ENCODE measurements around the gene RIPOR1. TPM values are rescaled to one million over a fixed set of nuclear protein-coding genes. Genes with fewer than 3 reads are reported as not detected.

The RIPOR1 gene
- total RNA-seq, 2 donors from 2014 or later: 98.0 to 101 TPM

DNA sequence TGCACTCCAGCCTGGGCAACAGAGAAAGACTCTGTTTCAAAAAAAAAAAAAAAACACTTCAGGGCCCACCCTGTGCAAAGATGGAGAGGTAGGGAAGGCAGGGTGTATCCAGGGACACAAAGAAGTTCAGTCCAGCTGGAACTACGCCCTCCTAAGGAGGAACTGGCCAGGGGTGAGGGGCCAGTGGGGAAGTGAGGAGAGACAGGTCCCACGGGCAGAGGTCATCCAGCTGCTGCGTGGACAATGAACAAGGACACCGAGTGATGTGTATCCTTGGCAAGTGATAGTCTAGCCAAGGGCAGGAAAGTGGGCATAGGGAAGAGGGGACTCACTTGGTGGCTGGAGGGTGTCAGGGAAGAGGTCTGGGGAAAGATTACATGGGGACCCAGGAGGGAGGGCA, 9.4 kb upstream of the RIPOR1 start:
- no peak for TF ChIP-seq CTCF (IDR thresholded peaks at IDR 0.05)
- ATAC-seq (ENCODE audit: insufficient number of reproducible peaks, low FRiP score, low read depth): no peak

GRCh38 chr16:67521095-67521804, 7.4 kb upstream of the RIPOR1 start:
- H3K9me3 ChIP-seq: no peaks in the 10 kb centered on the region
- DNase-seq (ENCODE audit: low spot score) (peak; percentile 87), ATAC-seq (ENCODE audit: insufficient number of reproducible peaks, low FRiP score, low read depth) (peak; percentile 87)
- TF ChIP-seq CTCF (IDR thresholded peaks at IDR 0.05): peak; percentile 77
- peaks cover 0 to 4% of the 10 kb centered on the region in 2 donors for H3K4me1 ChIP-seq (ENCODE audit: control insufficient read depth in 1 of 2, low read depth in 2 of 2)
- H3K27ac ChIP-seq: peak overlapping the region; percentile 82 to 93
- H3K4me3 ChIP-seq: peak overlapping the region; percentile 66
- H3K27me3 ChIP-seq (replicated peaks; ENCODE audit: insufficient read depth): no peaks in the 10 kb centered on the region
- H3K36me3 ChIP-seq: no peaks in the 10 kb centered on the region

More for the DNA sequence above, 9.4 kb upstream of the RIPOR1 start:
- Histone ChIP-seq H3K4me1 (ENCODE audit: control insufficient read depth in 1 of 2, low read depth in 2 of 2) (peaks cover 0 to 4% of the 10 kb centered on the region in 2 donors), H3K9me3 (no peaks in the 10 kb centered on the region), H3K27ac (no peak overlapping the region), H3K4me3 (no peak overlapping the region), H3K27me3 (replicated peaks; ENCODE audit: insufficient read depth) (no peaks in the 10 kb centered on the region), H3K36me3 (no peaks in the 10 kb centered on the region)
- no peak for DNase-seq (ENCODE audit: low spot score)

DNA sequence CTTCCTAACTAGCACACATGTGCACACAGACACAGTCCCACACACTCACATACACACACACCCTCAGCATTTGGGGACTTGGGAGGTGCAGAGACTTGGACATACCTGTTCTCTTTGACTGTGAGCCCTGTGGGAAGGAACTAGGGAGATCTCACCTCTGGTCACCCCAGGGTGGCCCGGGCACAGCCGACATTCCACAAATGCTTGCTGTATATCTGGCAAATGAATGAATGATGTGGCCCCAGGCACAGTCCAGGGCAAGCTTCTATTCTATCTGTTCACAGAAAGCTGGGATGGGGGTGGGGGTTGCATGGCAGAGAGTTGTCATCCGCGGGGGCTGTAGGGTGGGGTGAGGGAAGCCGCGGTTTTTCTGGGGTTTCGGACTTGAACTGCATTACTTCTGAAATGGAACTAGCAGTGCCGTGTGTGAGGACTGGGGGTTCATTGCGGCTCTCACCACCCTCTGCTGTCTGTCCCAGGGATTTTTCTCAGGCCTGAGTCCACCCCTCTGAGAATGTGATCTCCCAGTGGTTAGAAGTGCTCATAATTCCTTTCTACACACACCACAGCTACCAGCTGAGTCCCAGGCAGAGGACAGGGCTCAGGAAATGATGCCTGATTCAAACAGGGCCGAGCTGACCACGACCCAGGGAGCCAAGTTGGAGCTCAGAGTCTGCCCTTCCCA, 3.3 kb upstream of the RIPOR1 start:
- Histone ChIP-seq H3K4me1 (ENCODE audit: control insufficient read depth in 1 of 2, low read depth in 2 of 2) (peaks cover 12 to 13% of the 10 kb centered on the region in 2 donors), H3K9me3 (no peaks in the 10 kb centered on the region), H3K36me3 (no peaks in the 10 kb centered on the region), H3K4me3 (no peak overlapping the region), H3K27ac (no peak overlapping the region), H3K27me3 (replicated peaks; ENCODE audit: insufficient read depth) (no peaks in the 10 kb centered on the region)
- no peak for TF ChIP-seq CTCF (IDR thresholded peaks at IDR 0.05)
- no peak for DNase-seq (ENCODE audit: low spot score)
- no peak for ATAC-seq (ENCODE audit: insufficient number of reproducible peaks, low FRiP score, low read depth)

DNA sequence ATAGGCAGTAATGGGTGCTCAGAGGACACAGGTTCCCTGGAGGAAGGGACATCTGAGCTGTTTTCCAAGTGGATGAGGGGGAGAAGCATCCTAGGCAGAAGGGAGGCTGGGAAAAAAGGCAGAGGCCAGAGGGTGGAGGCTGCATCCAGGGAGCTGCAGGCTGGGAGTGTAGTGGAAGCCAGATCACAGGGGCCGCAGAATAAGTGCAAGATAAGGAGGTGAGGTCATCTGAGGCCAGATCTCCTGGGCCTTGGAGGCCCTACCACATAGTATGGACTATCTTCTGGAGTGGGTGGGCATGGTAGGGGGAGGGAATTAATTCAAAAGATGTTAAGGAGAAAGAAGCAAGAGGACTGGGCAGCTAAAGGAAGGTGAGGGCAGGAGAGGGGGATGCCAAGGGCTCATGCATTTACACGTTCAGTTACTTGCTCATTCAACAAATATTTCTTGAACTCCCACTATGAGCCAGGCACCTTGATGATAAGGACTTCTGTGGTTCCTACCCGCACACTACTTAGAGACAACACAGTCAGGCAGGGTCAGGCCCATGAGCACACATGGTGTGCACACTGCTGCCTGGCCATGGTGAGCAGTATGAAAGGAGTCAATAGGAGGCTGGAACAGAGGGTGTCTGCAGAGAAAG, 2.4 kb upstream of the RIPOR1 start:
- Histone ChIP-seq H3K36me3 (no peaks in the 10 kb centered on the region), H3K4me1 (ENCODE audit: control insufficient read depth in 1 of 2, low read depth in 2 of 2) (peaks cover 20 to 22% of the 10 kb centered on the region in 2 donors), H3K27ac (no peak overlapping the region), H3K27me3 (replicated peaks; ENCODE audit: insufficient read depth) (no peaks in the 10 kb centered on the region), H3K4me3 (no peak overlapping the region), H3K9me3 (no peaks in the 10 kb centered on the region)
- DNase-seq (ENCODE audit: low spot score): no peak
- ATAC-seq (ENCODE audit: insufficient number of reproducible peaks, low FRiP score, low read depth): no peak
- no peak for TF ChIP-seq CTCF (IDR thresholded peaks at IDR 0.05)
